Panc1 (cell line): Measurements from ENCODE around the gene KRT12. TPM values are rescaled to one million over a fixed set of nuclear protein-coding genes. Genes with fewer than 3 reads are reported as not detected.

ENCODE experiments used
- ATAC-seq: fragments of 200-7000 bp; cut with Tn5 transposase; 2 replicates; pipeline ENCODE4 v1.9.1; 2020; ENCODE audit warnings: mild to moderate bottlenecking, moderate library complexity
- BruUV-seq: library from RNA; stranded (reverse); fragments of 400-500 nt; replicated peaks from 2 replicates; lab custom pipeline; 2021; lab: Mats Ljungman, UMichigan
- CTCF ChIA-PET: fragments of 300-600 bp; sonication (Branson Sonifier 250); formaldehyde crosslinking; loops from one replicate; lab custom pipeline; 2022; ENCODE audit warnings: antibody characterized with exemption; lab: Charles Lee
- POLR2A ChIA-PET: fragments of 300-600 bp; sonication (Branson Sonifier 250); formaldehyde crosslinking; loops from one replicate; lab custom pipeline; 2022; ENCODE audit warnings: antibody characterized with exemption; lab: Charles Lee
- DNase-seq: peaks from one replicate; pipeline ENCODE4 v3.0.0-alpha.2; 2010; ENCODE audit warnings: low read depth, low spot score
- H3K27ac ChIP-seq: 2 replicates; pipeline ENCODE4 v1.5.1; 2011; ENCODE audit warnings: mild to moderate bottlenecking, low read length, inconsistent platforms
- H3K27me3 ChIP-seq: fragments of 200-500 bp; sonication (Bioruptor generic); 2 replicates; pipeline ENCODE4 v1.6.0; 2014; ENCODE audit warnings: low read length, inconsistent platforms; ENCODE audit not compliant: control insufficient read depth, insufficient read depth
- H3K36me3 ChIP-seq: fragments of 200-500 bp; sonication (Bioruptor generic); 2 replicates; pipeline ENCODE4 v1.5.1; 2014; ENCODE audit warnings: inconsistent platforms, mild to moderate bottlenecking, low read length, moderate library complexity; ENCODE audit not compliant: control insufficient read depth, insufficient read depth
- H3K4me1 ChIP-seq: 2 replicates; pipeline ENCODE4 v1.5.1; 2011; ENCODE audit warnings: inconsistent platforms, mild to moderate bottlenecking, low read length, moderate library complexity; ENCODE audit not compliant: control insufficient read depth, insufficient read depth
- H3K4me3 ChIP-seq, 2 experiments: 2 replicates each; pipeline ENCODE4 v1.5.1; 2011 to 2012; ENCODE audit warnings: low read depth in 2 of 2, low read length in 2 of 2, mild to moderate bottlenecking in 2 of 2, inconsistent platforms in 1 of 2, moderate library complexity in 1 of 2
- H3K9me3 ChIP-seq: fragments of 200-500 bp; sonication (Bioruptor generic); 2 replicates; pipeline ENCODE4 v1.5.1; 2014; ENCODE audit warnings: low read depth, mild to moderate bottlenecking, inconsistent platforms, low read length, moderate library complexity; ENCODE audit not compliant: control insufficient read depth, insufficient read depth
- CTCF ChIP-seq: fragments of 450-650 bp; IDR thresholded peaks from 2 replicates; pipeline ENCODE4 v1.5.1; 2017; ENCODE audit warnings: mild to moderate bottlenecking
- POLR2AphosphoS5 ChIP-seq: IDR thresholded peaks from 2 replicates; pipeline ENCODE4 v1.6.1; 2012; ENCODE audit warnings: mild to moderate bottlenecking, low read depth, low read length, moderate library complexity
- REST ChIP-seq, 2 experiments: IDR thresholded peaks; 2 replicates each; pipeline ENCODE4 v1.6.1; 2011 to 2012; ENCODE audit warnings: low read depth in 2 of 2, control low read depth in 1 of 2, low read length in 1 of 2, mild to moderate bottlenecking in 1 of 2, moderate library complexity in 1 of 2; ENCODE audit not compliant: insufficient read depth in 1 of 2
- SIN3A ChIP-seq: IDR thresholded peaks from 2 replicates; pipeline ENCODE4 v1.6.1; 2012; ENCODE audit warnings: low read depth, mild to moderate bottlenecking, low read length, moderate library complexity, borderline replicate concordance; ENCODE audit not compliant: insufficient read depth
- TCF7L2 ChIP-seq: IDR thresholded peaks from 2 replicates; pipeline ENCODE4 v1.6.1; 2011; ENCODE audit warnings: mild to moderate bottlenecking, low read depth, low read length, inconsistent platforms
- in situ Hi-C: cut with HindIII; loops from 2 replicates; pipeline ENCODE4 v1.10.0; 2016; ENCODE audit warnings: low sequenced_read_pairs, low pct_unique_long_range_greater_than_20kb
- intact Hi-C: fragments of 100-400 bp; cut with micrococcal nuclease; formaldehyde crosslinking; loops from one replicate; pipeline ENCODE4 v1.10.0; 2022; ENCODE audit not compliant: unreplicated experiment
- total RNA-seq: library from RNA; stranded (reverse); gene quantifications from one replicate; pipeline ENCODE4 v1.2.1, GENCODE V29; 2021; ENCODE audit not compliant: unreplicated experiment

KRT12 gene
- total RNA-seq, 1 experiment from 2014 or later: not detected

GRCh38 chr17:40915721-40916256, 48.8 kb upstream of the KRT12 start:
- CTCF ChIA-PET: no interaction called here
- intact Hi-C loops: no loop called here

GRCh38 chr17:40915199-40915661, 48.2 kb upstream of the KRT12 start:
- no peak overlapping the region for H3K27ac ChIP-seq
- no peak overlapping the region for H3K4me3 ChIP-seq
- no peaks in the 10 kb centered on the region for H3K4me1 ChIP-seq
- ChIA-PET CTCF (no interaction called here), POLR2A (no interaction called here)
- intact Hi-C loops (no loop called here), in situ Hi-C loops (no loop called here)
- BruUV-seq: no TSS peak
- TF ChIP-seq REST (IDR thresholded peaks at IDR 0.05; ENCODE audit: insufficient read depth in 1 of 2, low read depth in 2 of 2, low read length in 1 of 2) (no peak), SIN3A (no peak), POLR2AphosphoS5 (no peak), TCF7L2 (no peak), CTCF (no peak)
- no peaks in the 10 kb centered on the region for H3K27me3 ChIP-seq
- no peaks in the 10 kb centered on the region for H3K9me3 ChIP-seq
- DNase-seq (no peak), ATAC-seq (peak; percentile 68)
- H3K36me3 ChIP-seq: no peaks in the 10 kb centered on the region

More at GRCh38 chr17:40915721-40916256, 48.8 kb upstream of the KRT12 start:
- no peak for DNase-seq
- H3K27me3 ChIP-seq: no peaks in the 10 kb centered on the region
- H3K36me3 ChIP-seq: no peaks in the 10 kb centered on the region
- no peaks in the 10 kb centered on the region for H3K4me1 ChIP-seq
- H3K4me3 ChIP-seq: no peak overlapping the region
- no peak overlapping the region for H3K27ac ChIP-seq
- BruUV-seq: no TSS peak
- POLR2A ChIA-PET: no interaction called here
- TF ChIP-seq CTCF (no peak), SIN3A (no peak), POLR2AphosphoS5 (no peak), REST (IDR thresholded peaks at IDR 0.05; ENCODE audit: insufficient read depth in 1 of 2, low read depth in 2 of 2, low read length in 1 of 2) (no peak), TCF7L2 (no peak)
- no peak for ATAC-seq
- H3K9me3 ChIP-seq: no peaks in the 10 kb centered on the region
- in situ Hi-C loops: no loop called here
